RPMI7951 (cell line): ENCODE measurements around the gene SLC8A1. TPM values are rescaled to one million over a fixed set of nuclear protein-coding genes. Genes with fewer than 3 reads are reported as not detected.

Experiments used
- DNase-seq: peaks from one replicate; pipeline ENCODE4 v3.0.0-alpha.2; 2012; ENCODE audit warnings: low read depth
- total RNA-seq: library from RNA; depleted of rRNA; stranded (reverse); fragments of >200 nt; shearing (Covaris generic); gene quantifications from 2 replicates; pipeline ENCODE4 v1.2.3, GENCODE V29; 2014

The SLC8A1 gene
- total RNA-seq, 1 experiment from 2014 or later: 6.4 TPM

DNA sequence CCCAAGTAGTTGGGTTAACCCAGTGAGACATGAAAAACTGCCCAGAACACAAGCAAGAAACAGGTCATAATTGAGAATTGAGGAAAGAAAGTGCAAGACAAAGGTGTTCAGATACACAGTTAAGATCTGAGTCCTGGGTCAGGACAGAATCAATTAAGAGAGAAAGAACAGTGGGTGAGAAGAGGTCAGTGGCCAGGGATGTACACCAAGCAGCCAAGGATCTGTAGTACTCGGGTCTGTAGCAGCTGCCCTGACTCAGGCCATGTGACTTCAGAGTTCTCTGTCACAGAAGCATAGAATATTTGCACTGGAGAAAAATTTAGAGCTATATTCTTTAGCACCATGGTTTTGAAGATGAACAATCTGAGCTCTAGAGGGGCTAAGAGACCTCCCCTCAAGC lies 141.6 kb downstream of the SLC8A1 start:
- no peak for DNase-seq

DNA sequence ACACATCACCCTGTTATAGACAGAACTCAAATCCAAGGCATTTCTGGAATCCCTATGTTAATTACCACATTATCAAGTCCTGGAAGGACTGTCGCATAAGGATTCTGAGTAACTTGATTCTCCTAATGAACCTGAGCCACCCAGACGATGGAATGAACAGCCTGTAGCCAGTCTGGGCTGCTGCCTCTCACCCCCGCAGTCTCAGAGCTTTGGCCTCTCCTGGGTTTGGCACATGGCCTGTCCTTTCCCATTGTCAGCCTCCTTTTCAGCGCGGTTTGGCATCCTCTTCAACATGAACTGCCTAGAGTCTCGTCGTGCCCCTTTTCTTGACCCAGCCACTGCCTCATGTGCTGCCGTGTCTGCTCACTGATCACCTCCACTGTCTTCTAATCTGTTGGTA lies 147.6 kb downstream of the SLC8A1 start:
- DNase-seq: peak; percentile 44

DNA sequence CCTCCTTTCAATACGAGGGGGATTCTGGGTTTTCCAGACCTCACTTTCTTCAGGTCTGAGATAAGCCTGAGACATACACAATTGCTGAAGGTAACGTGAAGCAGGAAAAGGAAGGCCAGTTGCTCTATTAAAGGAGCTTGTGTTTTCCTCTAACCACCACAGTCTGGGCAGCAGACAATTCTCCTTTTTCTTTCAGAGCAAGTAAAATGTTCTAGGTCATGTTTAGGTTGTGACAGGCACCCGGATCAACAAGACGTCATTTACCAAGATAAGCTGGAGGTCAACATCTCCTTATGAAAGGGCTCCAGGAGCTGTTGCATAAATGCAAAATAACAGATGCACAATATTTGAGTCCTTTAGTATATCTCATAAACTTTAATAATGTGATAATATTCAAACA lies 148.1 kb downstream of the SLC8A1 start:
- DNase-seq: no peak

DNA sequence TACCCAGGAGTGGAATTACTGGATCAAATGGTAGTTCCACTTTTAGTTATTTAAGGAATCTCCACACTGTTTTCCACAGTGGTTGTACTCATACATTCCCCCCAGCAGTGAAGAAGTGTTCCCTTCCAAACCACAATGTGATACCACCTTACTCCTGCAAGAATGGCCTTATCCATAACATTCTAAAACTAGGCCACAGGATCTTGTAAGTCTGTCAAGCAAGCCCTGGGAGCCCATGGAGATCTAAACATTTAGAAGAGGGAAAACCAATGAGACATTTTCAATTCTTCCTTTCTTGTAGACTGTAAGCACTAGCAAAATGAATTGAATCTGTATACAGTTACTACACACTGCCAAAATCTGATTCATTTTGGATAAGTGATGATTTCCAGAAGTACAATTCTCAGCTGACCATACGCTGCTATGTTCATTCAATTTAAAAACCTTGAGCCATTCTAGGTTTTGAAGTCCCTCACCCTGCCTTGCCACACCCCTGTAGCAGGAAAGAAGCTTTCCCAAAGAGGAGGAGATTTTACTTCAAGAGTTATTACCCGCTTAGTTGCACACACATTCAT lies 149.1 kb downstream of the SLC8A1 start:
- DNase-seq: no peak

DNA sequence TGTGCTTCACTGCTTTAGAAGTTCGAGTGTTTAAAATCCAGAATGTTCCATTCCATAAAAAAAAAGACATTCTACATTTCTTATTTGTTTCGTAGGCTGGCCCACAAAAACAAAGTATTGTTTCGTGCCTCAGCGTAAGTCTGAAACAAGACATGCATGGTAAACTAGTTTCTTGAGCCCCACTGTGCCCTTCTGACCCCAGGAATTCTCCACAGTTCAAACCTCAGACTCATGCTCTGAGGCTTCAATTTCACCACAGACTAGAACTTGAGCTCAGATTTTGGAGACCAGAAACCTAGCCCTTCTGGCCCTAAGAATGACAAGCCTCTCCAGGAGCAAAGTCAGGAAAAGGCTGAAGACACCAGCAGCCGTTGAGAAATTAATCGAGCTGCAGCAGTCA lies 151.5 kb downstream of the SLC8A1 start:
- DNase-seq: no peak

DNA sequence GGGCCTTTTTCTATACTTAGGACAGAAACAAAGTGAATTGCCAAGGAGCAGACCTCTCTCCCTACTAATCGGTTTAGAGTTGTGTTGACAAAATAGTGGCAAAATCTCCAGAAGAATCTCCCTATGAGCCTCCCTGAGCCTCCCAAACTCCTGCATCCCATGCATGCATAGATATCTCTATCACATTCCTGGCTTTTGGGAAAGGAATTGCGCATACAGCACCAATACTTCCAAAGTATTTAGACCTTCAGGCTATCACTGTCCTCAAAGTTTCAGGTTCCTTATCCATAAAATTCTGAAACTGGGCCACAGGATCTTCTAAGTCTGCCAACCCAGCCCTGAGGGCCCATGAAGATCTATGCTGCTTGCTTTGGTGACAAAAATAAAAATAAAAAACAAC lies 152.1 kb downstream of the SLC8A1 start:
- no peak for DNase-seq

DNA sequence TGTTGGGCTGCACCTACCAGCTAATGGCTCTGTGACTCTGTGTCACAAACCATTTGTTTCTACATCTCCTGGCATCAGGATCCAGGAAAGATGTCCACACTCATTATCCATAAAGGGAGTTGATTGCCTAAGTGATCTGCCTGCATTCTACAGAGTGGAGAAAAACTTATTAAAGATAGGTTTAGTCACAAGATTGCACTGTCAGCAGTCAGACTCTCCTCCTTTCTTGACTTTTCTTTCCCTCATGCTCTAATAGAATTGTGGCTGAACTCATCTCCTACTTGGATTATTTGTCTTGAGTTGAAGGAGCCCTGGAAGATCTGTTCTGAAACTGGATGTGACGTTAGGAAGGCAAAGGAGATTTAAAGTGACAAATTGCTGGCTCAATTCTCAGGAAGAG lies 152.7 kb downstream of the SLC8A1 start:
- DNase-seq: no peak

DNA sequence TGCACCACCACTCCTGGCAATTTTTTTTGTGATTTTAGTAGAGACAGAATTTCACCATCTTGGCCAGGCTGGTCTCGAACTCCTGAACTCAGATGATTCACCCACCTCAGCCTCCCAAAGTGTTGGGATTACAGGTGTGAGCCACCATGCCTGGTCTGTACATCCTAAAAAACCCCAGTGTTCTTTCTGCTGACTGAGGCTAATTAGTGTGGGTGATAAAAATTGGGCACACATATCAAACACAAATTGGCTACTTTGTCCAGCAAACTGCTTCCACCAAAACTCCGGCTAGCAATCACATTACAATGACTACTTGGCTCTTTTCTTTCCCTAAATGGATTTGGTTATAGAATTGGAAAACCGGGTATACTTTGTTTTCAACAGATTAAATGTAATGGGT lies 153.9 kb downstream of the SLC8A1 start:
- no peak for DNase-seq

DNA sequence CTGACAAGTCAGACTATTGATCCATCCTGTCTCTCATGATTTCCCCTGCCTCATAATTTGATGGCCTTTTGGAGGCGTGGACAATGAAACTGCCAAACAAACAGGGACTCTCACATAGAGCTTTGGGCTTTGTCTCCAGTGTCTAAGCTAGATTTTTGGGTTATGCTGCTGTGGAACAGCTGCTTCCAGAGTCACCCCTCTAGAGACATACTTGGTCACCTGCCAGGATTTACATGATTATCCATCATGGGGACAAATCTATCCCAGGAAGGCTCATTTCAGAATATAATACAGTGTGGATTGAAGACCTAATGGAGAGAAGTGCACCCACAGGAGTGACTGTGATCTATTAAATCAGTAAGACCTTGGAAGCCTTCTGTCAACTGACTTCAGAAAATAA lies 159.6 kb downstream of the SLC8A1 start:
- no peak for DNase-seq

DNA sequence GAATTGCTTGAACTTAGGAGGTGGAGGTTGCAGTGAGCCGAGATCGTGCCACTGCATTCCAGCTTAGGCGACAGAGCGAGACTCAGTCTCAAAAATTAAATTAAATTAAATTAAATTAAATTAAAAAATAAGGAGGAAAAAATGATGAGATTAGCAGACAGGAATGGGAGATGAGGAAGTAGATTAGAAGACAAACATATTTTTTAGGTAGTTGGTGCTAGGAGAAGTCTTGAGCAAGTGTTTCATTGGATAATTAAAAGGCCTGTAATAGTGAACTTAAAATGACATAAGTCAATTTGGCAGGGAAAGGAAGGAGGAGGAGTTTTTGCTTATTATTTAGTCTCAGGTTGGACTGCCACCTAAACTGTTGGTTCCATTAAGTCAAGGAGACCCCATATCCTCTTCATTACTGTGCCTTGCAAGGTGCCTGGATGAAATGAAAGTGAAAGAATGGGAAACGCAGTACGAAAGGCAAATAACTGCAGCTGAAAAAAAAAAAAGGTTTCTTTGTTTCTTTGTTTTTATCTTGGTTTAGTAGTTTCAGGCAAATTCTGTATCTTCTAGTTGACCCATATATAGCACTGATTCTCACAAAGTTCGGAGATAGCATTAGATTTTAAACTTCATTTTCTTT lies 162.0 kb downstream of the SLC8A1 start:
- DNase-seq: no peak

DNA sequence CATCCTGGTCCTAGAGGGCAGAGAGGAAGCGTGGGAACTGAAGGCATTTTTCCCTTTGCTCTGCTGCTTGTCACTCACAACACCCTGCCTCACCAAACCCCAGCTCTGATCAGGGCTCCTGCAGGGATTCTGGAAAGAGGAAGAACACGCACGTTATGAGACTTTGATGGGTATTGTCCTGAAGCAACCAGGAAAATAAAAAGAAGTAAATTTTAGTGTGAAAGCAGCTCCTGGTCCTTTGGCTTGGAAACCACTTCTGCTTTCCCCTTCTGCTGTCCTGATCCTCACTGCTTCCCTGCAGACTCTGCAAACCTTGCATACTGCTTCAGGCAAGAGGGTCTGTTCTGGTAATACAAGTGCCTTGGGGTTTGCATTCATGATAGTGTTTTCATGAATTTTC lies 164.1 kb downstream of the SLC8A1 start:
- DNase-seq: no peak

DNA sequence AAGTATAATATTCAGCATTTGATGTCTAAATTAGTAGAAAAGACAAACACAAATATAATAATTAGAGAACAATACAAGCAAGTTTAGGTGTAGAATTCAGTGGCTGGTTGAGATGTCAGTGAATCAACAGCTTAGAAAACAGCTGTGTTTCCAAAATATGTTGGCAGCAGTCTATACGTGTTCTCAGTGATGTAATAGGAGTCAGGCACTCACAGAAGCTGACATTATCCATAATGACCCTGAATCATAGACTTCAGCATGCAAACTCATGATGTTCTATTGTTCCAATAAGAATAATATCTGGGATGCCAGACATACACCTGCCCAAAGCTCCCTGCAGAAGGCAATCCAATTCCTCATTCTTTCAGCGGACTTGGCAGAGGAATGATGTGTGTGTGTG lies 164.7 kb downstream of the SLC8A1 start:
- DNase-seq: no peak

DNA sequence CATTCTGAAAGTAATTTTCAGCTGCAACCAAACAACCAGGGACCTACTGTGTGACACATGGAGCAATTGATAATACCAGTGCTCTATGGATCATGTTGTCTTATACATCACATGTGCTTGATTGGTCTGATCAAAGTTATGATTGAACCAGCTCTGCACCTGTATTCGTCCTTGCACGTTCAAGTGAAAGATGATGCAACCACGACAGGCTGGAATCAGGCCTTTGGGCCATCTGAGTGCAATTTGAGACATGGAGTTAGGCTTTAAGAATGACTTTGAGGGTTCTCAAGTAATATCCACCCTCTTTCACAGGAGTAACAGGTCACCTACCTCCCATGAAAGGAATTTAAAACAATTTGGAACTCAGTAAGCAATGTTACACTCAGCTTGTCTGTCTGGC lies 165.2 kb downstream of the SLC8A1 start:
- no peak for DNase-seq

DNA sequence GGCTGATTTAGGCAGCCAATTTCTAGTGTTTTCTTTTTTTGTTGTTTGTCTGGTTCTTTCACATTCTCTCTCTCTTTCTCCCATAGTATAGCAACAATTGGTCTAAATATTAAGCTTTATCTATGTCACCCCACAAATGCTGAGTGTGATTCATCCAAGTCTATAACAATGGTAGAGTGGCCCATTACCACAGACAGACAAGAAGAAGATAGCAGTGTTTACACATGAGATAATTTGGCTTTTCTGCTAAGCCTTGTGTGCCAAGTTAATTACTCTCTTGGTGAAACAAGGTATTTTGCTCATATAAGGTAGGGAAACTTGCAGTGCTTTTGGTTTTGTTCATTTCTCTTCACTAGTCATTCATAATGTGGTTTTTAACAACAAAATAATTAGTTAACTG lies 166.5 kb downstream of the SLC8A1 start:
- no peak for DNase-seq

DNA sequence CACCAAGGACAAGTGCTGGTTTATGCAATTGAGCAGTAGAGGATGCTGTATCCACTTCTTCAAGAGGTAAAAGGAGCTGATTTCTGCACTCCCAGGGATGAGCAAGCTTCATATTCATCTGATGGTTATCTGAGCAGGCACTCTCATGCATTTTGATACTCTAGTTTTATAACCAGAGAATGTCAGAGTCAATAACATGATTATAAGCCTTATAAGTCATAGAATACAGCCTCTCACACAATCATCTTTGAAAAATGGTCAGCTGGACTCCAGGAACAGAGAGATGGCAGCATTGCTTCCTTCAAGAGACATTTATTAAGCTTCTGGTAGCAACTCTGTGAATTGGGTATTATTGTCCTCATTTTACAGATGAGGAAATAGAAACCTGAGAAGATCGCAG lies 167.1 kb downstream of the SLC8A1 start:
- peak; percentile 39 for DNase-seq

DNA sequence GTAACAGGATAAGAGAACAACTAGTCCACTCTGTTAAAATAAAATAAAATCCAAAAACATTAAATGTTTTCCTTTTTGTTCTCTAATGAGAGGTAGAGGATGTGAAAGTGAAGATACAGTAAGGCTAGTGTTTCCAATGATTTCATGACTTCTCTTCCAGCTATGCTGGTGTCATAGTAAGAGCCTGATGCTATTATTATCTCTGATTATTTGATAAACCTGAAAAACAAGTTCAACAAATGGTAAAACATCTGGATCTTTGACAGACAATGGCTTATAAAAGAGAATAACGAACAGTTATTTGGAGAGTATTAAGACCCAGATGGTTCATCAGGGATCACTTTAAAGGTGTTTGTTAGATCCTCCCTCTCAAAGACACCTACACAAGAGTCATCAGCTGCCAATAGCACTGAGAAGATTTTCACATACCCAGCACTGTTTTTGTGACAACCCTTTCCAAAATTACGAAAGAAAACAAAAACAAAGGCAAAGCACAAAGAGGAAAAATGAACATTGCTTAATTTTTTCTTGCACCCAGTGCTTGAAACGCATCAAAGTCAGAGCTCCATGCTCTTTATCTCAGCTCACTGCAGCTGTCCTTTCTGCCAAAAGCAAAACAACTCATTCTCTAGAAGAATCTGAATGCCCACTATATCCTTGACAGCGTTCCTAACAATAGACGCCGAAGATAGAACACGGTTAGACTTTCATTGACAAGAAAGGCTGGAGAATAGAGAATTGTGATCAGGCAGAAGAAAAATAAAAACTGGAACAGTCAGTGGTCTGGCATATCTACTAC lies 168.6 kb downstream of the SLC8A1 start:
- DNase-seq: no peak

DNA sequence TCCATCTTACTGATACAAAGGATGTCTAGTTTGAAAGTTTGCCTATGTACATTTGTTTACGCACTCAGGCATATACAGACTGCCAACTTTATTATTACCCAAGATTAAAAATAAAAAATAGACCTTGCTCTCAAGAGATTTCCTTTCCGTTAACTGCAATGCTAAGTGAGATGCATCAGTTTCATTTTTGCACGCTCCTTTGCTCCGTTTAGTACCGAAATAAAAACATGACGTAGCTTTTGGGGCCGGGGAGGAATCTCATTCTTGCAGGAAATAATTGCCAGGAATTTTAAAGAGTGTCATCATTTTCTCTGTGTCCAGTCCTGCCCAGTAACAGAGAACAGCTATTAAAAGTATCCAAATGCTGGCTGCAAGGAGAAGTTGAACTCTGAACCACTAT lies 169.5 kb downstream of the SLC8A1 start:
- peak; percentile 66 for DNase-seq

DNA sequence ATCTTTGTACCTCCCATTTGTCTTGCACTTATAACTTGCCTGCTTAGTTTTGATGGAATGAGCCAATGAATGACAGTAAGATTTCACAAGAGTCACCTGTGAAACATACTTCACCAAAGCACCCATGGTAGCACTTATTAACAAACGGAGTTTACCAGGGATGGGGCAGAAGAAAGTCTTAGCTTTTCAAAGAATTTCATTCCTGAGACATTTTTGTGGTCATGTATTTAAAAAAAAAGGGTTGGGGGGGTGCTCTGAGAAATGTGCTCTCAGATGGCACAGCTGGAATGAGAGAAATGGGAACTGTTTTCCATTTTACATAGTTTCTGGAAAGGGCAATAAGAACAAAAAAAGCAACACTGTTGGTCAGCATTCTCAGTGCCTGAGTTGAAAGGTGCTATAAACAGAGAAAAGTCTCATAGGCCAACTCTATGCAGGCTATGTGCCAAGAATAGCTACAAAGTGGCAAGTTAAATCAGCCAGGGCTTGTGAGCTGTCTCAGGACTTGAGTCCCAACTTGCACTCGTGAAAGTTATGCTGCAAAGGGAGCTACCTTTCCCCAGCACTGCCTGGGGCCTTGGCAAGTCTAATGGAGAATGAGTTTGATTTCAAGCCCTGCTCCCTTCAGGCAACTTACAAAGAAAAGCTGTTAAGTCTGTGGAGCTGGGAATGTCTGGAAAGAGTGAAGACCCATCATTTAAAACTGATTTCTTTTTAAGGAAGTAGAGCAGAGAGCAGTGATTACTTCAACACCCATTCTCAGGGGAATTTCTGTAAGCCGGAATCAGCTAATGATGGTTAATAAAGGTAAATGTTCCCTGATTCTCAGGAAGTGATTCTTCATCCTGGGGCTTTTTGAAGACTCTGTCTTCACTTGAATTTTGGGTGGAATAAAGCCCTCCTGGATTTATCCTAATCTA lies 170.6 kb downstream of the SLC8A1 start:
- peak; percentile 82 for DNase-seq

DNA sequence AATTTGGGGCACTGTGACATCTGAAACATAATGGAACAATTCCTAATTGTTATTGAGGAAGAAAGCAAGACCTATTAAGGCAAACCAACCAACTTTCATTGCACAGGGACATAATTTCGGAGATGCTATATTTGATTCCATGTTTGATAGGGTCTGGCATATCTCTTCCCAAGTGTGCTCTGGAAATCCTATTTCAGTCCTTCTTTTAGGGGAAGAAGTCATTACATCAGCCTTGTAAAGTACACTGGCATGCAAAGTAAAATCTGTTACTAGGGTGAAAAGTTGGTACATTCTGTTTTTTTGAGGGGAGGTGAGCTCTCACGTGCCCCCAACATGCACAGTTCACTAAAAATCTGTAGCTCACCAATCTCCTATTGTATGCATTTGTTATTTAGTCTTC lies 172.4 kb downstream of the SLC8A1 start:
- DNase-seq: no peak

DNA sequence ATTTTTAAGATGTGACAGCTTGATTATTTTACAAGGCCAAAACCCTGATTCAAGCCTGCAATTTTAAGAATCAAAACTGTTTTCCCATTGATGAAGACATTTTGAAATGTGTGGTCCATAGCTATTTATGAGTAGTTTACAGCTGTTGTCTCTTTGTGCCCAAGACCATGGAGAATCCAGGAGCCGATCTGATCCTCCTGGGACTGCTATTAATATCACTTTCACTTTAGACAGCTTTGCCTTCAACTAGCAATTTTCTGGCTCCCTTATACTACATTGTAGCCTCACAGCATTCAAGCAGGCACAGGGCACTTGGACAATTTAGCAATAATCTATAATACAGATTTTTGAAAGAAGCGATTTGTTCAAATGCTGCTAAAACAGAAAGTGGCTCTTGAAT lies 172.9 kb downstream of the SLC8A1 start:
- peak; percentile 71 for DNase-seq

DNA sequence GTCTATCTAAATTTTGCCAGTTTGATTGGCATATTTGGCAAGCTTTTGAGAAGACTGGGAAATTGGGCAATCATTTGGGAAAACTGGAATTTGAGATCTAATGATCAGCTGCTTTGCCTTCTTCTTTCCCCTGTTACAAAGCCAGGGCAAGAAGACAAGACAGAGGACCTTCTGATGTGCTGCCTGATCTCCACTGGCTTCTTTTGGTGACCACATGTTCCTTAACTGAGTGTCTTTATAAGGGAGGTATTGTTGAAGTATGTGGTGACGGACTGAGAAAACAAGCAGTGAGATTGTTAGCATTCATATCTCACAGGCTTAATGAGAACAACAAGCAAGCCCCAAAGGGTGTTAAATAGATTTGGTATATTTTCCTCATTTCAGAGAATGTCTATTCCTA lies 175.8 kb downstream of the SLC8A1 start:
- no peak for DNase-seq

DNA sequence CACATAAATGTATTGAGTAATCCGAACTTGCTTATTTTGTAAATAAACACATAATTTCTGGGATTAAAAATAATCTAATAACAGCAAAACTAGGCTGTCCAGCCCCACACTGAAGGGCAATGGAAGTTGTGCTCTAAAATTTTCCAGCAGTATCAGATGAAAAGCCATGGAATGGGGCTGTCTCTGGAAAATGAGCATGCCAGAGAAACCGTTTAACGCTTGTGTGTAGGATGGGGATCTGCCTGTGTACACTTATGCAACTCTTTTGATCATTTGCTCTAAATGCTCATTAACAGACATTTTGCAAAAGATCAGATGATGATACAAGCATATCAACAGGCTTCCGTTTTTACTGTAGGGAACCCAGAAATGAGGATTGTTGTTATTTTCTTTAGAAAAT lies 177.6 kb downstream of the SLC8A1 start:
- DNase-seq: no peak
